AML-193 (cell line): ENCODE data around the gene ZNF844.
"Not testable (repeated sequence)": the region's sequence is repeated elsewhere in the genome, so short reads cannot be mapped to it uniquely, and the experiment has no call there.

ENCODE experiments used
- DNase-seq, 2 experiments: peaks; one replicate each; lab custom pipeline; 2025; lab: John Stamatoyannopoulos, UW

Gene ZNF844

GRCh38 chr19:12064590-12065538 lies at the start of gene ZNF844:
Gene ZNF844, plus strand, starts transcription at chr19:12064731. Its CDS starts 143 bp downstream, at chr19:12064874.
- DNase-seq = peak; percentile 93 to 95

- no peak for DNase-seq
Measured at GRCh38 chr19:12015015-12015752, 49.3 kb upstream of the ZNF844 start.

DNA sequence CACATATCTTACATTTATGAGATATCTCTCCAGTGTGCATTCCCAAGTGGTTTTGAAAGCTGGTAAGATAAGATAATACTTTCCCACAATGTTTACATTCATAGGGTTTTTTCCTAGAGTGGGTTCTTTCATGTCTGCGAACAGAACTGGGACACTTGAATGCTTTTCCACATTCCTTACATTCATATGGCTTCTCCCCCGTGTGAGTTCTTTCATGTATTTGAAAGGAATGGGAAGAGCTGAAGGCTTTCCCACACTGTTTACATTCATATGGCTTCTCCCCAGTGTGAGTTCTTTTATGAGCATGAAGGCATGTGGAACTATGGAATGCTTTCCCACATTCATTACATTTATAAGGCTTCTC lies 48.8 kb upstream of the ZNF844 start:
- no peak for DNase-seq

GRCh38 chr19:12034198-12034597 lies 30.3 kb upstream of the ZNF844 start:
- DNase-seq = no peak

- DNase-seq = no peak
Measured at GRCh38 chr19:12034620-12035019, 29.9 kb upstream of the ZNF844 start.

DNA sequence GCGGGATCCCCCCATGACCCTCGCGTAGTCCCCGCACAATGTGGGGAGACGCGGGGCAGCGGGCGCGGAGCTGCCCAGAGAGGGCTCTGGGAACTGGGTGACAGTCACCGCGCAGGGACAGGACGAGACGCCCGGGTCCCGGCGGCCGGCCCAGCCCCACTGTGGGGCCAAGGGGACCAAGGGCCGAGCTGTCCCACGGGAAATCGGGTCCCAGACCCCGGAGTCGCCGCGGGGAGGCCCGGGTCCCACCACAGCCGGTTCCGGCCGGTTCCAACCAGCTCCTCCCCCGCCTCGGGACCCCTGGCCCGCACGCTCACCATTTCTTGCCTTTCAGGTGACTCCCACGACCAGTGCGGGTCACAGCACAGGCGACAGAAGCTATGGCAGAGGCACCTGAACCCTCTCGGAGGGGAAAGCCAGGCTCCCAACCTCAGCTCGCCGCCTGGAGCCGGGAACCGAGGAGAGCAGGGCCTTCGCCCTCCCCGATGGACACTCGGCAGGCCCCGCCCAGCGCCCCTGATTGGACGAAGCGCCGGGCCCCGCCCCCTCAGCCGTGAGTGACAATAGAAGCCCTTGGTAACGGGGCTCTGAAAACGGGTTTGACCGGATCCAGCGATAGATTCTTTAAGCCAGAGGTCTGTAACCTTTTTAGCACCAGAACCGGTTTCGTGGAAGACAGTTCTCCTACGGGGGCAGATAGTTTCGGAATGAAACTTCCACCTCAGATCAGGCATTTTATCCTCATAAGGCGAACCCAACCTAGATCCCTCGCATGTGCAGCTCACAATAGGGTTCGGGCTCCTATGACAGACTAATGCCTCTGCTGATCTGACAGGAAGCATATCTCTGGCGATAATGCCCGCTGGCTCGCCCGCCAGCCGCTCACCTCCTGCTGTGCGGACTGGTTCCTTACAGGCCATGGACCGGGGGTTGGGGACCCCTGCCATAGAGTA lies 29.0 kb upstream of the ZNF844 start, which contains the start of gene ZNF433:
ZNF433 (minus strand) TSS at position 460 of the 953 bp plus-strand sequence; CDS start at position 320, 140 bp downstream.
- peak; percentile 80 to 84 for DNase-seq

DNA sequence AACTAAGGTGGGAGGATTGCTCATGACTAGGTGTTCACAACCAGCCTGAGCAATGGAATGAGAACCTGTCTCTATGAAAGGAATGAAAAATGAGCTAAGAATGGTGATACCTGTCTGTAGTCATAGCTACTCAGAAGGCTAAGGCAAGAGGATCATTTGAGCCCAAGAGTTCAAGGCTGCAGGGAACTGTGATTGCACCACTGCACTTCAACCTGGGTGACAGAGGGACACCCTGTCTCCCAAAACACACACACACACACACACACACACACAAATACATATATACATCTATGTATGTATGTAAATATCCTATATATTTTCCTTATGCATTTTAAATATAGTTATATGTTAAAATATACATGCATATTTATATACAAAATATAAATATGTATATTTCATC lies 21.6 kb upstream of the ZNF844 start:
- no peak for DNase-seq

GRCh38 chr19:12043752-12044422 lies 20.6 kb upstream of the ZNF844 start:
- DNase-seq = no peak

DNA sequence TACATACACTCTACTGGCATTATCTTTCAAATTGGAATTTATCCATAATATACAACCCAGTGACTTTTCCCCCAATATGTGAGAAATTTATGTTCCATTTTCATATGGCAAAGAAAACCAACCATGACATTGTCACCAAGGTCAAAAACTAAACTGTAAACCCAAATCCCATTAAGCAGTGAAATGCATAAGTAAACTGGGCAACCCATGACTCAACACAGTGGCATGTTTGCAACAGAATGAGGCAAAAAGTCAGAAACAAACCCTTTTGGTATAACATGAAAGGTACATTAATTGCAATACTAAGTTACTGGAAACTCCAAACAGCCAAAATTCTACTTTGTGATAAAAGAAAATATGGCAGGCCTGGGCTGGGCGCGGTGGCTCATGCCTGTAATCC lies 16.7 kb upstream of the ZNF844 start:
- DNase-seq = no peak

- DNase-seq = no peak
Measured at GRCh38 chr19:12052091-12052496, 12.4 kb upstream of the ZNF844 start.

DNA sequence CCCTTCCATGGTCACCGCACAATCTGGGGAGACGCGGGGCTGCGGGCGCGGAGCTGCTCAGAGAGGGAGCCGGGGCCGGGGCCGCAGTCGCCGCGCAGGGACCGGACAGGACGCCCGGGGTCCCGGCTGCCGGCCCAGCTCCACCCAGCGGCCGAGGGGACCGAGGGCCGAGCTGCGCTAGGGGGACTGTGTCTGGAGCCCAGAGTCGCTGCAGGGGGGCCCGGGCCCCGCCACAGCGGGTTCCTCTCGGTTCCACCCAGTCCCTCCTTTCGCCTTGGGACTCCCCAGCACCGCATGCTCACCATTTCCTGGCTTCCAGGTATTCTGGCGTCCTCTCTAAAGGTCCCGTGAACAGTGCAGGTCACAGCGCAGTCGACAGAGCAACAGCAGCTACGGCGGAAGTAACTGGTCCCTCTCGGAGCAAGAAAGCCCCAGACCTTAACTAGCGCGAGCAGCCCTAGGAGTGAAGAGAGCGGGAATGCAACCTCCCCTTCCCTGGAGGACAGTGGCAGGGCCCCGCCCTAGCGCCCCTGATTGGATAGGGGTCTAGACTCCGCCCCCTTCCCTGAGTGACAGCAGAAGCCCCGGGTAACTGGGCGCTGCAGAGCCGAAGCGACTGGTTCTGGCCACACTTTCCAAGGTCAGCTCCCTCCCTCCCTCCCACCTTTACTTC lies 11.9 kb upstream of the ZNF844 start, which contains the start of gene ZNF878:
ZNF878 (minus strand) TSS at position 465 of the 673 bp plus-strand sequence; CDS start at position 305, 160 bp downstream.
- peak; percentile 93 to 96 for DNase-seq

- DNase-seq = no peak
Measured at GRCh38 chr19:12055784-12056183, 8.7 kb upstream of the ZNF844 start.

DNA sequence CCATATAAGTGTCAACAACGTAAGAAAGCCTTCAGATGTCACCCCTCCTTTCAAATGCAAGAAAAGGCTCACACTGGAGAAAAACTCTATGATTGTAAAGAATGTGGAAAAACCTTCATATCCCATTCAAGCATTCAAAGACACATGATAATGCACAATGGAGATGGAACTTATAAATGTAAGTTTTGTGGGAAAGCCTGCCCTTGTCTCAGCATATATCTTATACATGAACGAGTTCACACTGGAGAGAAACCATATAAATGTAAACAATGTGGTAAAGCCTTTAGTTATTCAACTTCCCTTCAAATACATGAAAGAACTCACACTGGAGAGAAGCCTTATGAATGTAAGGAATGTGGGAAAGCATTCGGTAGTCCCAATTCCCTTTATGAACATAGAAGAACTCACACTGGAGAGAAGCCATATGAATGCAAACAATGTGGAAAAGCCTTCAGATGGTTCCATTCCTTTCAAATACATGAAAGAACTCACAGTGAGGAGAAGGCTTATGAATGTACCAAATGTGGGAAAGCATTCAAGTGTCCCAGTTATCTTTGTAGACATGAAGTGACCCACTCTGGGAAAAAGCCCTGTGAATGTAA lies 11.1 kb downstream of the ZNF844 start:
- DNase-seq = no peak

DNA sequence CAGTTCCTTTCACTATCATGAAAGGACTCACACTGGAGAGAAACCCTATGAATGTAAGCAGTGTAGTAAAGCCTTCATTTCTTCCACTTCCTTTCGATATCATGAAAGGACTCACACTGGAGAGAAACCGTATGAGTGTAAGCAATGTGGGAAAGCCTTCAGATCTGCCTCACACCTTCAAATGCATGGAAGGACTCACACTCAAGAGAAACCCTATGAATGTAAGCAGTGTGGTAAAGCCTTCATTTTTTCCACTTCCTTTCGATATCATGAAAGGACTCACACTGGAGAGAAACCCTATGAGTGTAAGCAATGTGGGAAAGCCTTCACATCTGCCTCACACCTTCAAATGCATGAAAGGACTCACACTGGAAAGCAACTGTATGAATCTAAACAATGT lies 11.8 kb downstream of the ZNF844 start:
- not testable (repeated sequence) for DNase-seq

GRCh38 chr19:12077375-12077774 lies 12.8 kb downstream of the ZNF844 start:
- no peak for DNase-seq

- DNase-seq = not testable (repeated sequence)
Measured at GRCh38 chr19:12083336-12083735, 18.8 kb downstream of the ZNF844 start.

GRCh38 chr19:12085074-12085818 lies 20.7 kb downstream of the ZNF844 start:
- no peak for DNase-seq

- peak; percentile 69 to 76 for DNase-seq
Measured at GRCh38 chr19:12090807-12091206, 26.3 kb downstream of the ZNF844 start.
